PC-9 (cell line): ENCODE results near the gene IL1RL1.

ENCODE experiments used
- CTCF ChIP-seq: fragments of 200-600 bp; sonication (generic); conservative IDR thresholded peaks from 2 replicates; pipeline ENCODE4 v1.6.1; 2017; ENCODE audit warnings: mixed run types, antibody characterized with exemption, mild to moderate bottlenecking, moderate library complexity
- EZH2 ChIP-seq: fragments of 200-600 bp; sonication (generic); IDR thresholded peaks from 2 replicates; pipeline ENCODE4 v1.8.0; 2017; ENCODE audit warnings: antibody characterized with exemption, low read depth

DNA sequence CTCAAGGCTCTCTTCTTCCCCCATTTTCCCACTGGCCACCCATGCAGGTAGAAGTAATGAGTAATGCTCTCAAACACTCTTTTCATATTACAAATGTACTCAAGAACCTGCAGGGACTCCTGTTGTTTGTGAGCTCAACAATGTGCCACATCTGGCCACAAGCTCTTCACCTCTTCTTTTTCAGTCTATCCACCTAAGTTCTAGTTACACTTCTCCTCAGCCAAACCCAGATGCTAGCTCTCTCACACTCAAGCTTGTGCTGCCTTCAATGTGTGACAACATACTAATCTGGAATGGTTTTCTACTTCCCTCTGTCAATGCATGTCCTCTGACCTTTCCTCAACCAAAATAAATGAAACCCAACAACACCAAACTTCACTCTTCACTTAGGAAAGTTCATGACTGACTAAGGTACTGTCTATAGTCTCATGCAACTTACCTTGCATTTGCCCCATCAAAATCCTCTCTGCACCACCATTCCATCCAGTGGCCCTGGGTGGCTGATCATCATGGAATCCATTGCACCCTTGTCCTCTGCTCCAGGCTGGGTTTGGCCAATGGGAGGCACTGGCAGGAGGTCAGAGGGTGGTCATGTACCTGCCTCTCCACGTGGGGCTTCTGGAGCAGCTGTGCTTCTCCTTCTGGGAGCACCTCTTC lies 38.9 kb downstream of the IL1RL1 start:
- TF ChIP-seq CTCF (no peak), EZH2 (no peak)
